ENCODE measurements around the gene RAB20.

RAB20 gene

DNA sequence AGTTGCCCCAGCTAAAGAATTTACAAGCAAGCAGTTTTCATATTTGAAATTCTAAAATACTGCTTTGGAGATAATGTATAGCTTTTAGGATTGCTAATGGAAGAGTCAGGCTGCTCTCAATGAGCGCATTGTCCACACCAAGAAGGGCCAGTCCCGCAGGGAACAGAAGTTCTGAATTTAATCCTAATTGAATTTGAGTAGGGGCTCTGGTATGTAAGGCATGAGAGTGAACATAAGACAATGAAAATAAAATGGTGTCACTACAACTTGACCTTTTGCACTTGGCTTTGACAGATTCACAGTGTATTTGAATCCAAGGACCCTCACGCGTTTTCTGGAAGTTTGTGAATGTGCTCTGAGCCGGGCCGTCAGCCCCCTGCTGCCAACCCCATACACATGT, 32.6 kb downstream of the RAB20 start:
- no peak for DNase-seq (ENCODE audit: low read depth)

DNA sequence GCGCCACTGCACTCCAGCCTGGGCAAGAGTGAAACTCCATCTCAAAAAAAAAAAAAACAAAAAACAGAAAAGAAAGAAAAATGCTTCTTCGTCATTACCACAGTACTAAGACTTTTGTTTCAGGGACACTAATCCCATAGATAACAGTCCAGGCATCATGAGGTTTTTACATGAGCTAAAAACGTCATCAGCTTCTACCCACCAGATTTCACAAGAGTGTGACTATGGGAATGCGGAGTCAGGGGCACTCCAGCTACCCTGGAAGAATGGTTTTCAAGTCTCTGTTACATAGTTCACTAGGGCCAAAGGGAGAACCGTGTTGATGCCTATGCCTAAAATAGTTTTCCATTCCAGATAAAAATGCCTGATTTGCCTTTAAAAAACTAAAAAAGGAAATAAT, 33.2 kb downstream of the RAB20 start:
- DNase-seq (ENCODE audit: low read depth), result no peak

DNA sequence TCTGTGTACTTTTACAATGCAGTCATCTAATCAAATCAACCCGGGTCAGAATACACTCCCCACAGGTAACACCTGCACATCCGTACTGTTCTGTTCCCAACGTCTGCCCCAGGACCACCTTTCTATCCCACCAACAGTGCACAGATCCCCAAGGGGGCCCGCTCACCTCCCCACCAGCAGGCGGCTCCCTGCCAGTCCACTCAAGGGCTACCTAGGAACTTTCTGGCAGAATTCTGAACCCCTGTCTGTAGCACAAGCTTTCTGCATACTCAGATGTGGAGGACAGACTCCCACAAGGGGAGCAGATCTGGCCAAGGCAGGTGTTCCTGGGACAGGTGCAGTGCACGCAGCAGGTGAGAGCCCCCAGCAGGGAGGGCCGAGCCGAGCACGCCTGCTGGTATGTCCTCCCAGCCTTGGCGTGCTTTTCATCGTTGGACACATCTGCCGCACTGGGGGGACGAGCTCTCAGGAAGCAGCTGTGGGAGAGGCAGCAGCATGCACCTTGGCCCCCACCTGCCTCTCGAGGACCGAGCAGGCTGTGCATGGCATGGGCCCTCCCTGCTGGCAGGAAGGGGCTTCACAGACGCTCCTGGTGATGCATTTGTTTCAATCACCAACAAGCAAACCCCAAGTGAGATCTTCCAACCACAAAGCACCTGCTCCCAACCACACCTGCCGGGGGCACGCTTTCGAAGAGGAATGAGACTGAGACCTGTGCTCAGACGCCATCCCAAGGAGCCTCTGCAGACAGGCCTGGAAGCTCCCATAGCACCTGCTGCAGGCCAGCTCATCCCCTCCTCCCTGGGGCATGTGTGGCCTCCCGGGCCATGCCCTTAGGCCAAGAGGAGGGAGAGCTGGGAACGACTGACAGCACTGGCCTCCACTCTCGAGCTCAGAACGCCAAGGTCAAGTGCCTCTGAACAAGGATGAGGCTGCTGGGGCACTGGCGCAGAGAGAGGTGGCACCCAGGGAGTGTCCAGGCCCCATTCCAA, 35.9 kb downstream of the RAB20 start:
- no peak for DNase-seq (ENCODE audit: low read depth)

DNA sequence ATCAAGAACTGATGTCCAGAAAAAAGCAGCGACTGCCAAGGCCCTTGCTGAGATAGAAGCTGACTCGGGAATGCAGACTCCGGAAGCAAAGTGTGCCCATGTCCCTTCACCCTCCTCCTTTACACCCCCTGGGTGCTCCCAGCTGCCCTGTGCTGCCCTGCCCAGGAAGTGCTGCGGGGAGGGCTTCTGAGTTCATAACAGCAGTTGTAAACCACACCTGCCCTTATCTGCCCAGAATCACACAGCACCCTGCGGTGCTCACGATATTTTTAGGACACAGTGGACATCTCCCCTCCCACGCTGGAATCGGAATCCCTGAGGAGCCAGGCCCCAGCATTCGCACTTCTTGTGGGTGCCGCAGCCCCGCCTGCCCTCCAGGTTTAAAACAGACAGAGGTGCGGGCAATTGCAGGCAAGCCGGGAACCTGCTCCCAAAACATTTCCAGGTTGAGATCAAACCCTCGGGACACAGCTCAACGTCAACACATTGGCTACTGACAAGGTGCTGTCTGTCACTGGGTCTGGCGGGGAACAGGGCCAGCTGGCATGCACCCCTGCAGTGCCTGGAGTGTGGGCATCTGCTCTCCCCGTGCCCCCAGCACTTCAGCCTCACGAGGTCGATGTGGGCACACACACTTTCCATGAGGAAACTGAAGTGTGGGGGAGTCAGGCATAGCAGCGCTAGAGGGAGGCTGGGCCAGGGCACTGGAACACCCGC, 36.8 kb downstream of the RAB20 start:
- no peak for DNase-seq (ENCODE audit: low read depth)

DNA sequence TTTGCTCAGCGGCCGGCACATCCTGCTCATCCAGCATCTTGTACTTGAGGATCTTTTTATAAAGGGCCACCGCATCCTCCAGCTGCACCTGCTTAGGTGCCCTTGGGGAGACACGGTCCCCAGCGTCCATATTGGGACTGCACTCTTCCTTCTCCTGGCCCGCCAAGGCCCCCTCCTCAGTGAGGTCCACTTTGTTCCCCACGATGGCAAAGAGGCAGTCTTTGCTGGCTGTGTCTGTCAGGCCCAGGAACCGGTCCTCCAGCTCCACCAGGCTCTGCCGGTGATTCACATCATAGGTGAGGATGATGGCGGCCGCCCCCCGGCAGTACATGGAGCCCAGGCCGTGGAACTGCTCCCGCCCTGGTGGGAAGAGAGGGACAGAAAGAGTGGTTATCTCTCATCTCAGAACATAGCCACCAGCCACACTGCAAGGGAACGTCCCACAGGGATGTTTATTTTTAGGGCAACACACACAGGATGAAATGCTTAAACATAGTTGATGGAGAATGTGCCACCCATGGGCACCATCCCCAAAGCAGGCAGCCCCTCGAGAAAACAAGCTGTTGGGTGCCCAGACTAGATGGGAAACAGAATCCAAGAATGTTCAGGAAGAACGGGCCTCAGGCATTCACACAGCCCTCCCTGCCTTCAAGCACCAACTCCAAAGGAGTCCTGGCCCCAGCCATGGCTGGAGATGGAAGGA, 37.5 kb downstream of the RAB20 start:
- DNase-seq (ENCODE audit: low read depth), result no peak

DNA sequence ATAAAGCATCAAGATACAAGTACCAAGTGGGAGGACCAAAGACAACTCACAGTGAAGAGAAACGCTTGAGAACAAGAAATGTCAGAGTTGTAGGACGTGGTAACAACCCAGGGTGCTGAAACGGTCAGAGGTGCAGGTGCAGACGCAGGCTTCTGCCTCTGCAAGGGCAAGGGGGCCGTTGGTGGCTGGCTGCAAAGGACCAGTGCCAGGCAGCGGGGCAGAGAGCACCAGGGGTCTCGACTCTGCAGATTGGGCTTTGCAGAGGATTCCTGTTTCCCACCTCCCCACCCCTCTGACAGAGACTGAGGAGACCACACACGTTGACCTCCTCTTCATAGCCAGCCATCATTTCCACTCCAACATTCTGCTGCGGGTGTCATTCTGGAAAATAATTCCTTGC, 38.3 kb downstream of the RAB20 start:
- DNase-seq (ENCODE audit: low read depth), result no peak

DNA sequence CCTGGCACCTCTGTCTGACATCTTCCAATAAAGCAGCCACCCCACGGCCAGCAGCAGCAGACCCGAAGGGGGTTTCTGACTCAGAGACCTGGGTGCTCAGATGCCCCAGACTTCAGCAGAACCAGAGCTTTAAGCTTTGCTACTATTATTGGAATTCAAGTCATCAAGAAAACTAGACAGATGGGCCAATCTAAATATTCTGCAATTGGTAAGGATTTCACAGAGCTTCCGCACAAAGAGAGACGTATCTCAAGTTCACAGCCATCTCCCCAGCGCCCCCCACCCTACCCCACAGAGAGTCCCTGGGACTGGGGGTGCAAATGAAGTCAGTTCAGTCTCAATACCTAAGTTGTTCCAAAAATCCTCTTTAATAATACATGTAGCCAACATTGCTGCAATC, 38.8 kb downstream of the RAB20 start:
- DNase-seq (ENCODE audit: low read depth), result no peak

DNA sequence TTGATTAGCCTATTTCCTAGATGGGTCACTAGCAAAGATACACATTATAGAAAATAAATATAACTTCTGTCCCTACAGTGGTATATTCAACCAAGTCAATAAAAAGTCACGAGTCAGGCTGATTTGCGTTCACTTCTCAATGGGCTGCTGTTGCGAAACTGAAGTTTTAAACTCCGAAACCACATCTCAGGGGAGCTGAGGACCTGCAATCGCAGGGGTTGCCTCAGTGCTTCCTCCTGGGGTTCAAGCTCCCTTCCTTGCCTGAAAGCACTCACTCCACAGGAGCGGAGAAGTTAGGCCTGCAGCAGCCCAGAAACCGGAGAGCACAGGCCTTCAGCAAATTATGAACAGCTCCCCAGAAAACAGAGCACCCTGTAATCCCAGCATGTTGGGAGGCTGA, 39.6 kb downstream of the RAB20 start:
- DNase-seq (ENCODE audit: low read depth), result no peak

DNA sequence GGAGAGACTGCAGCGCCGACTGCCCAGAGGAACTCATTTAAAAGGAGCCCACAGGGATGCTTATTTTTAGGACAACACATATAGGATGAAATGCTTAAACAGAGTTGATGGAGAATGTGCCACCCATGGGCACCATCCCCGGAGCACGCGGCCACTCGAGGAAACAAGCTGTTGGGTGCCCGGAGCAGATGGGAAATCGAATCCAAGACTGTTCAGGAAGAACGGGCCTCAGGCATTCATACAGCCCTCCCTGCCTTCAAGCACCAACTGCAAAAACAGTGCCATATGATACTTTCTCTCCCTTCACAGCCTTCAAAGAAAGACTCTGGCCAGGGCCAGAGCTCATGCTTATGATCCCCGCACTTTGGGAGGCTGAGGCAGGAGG, 40.2 kb downstream of the RAB20 start:
- no peak for DNase-seq (ENCODE audit: low read depth)

DNA sequence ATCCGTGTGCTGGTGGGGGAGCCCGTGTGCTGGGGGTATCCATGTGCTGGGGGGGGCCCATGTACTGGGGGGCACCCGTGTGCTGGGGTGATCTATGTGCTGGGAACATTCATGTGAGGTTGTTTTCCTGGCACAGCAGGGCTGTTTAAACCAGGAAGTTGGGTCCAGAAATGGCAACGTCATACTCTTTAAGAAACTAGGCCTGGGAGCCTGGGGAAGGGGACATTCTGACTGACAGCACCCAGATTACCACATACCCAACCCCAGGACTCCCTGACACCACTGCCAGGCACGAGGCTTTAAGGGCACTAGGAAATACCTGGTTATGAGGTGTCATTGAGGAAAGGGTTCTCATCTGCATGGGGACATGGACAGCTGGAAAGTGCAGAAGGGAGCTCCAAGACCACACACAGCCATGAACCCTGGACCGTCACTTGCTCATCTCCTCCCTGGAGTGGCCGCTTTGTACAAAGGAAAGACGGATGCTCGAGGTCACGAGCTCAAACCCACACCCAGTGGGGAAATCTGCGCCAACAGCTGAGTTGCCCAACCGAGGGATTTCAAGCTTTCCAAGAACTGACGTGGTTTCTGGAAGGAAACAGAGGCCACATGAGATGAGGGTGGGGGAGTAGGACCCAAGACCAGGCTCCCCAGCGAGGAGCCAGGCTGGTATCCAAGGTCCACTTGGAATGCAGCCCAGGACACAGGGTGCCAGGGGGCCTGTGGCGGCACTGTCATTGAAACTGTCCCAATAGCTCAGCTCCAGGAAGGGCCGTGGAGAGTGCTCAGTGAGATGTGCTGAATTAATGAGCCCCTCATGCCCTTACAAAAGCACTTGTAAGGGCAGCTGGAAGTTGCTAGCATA, 40.9 kb downstream of the RAB20 start:
- DNase-seq (ENCODE audit: low read depth), result peak; percentile 66

DNA sequence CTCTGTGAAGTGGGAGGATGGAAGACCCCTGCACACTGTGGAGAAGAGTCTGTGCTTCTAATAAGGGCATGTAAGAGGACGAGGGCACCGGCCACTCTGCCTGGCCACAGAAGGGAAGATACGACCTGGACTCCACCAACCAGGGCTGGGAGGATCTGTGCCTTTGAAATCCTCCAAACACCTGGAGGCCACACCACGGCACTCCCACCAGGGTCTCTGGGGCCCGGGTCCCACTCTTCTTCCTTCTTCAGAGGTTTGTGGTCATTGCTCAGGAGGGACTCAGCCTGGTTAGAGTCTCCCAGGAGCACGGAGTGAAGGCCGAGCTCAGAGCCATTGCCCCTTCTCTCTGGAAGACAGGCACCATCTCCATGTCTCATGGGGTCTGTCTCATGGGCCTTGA, 42.0 kb downstream of the RAB20 start:
- DNase-seq (ENCODE audit: low read depth), result no peak

DNA sequence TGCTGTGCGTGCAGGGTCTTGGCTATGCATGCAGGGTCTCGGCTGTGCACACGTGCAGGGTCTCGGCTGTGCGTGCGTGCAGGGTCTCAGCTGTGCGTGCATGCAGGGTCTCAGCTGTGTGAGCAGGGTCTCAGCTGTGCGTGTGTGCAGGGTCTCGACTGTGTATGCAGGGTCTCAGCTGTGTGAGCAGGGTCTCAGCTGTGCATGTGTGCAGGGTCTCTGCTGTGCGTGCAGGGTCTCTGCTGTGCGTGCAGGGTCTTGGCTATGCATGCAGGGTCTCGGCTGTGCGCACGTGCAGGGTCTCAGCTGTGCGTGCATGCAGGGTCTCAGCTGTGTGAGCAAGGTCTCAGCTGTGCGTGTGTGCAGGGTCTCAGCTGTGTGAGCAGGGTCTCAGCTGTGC, 42.5 kb downstream of the RAB20 start:
- no peak for DNase-seq (ENCODE audit: low read depth)

DNA sequence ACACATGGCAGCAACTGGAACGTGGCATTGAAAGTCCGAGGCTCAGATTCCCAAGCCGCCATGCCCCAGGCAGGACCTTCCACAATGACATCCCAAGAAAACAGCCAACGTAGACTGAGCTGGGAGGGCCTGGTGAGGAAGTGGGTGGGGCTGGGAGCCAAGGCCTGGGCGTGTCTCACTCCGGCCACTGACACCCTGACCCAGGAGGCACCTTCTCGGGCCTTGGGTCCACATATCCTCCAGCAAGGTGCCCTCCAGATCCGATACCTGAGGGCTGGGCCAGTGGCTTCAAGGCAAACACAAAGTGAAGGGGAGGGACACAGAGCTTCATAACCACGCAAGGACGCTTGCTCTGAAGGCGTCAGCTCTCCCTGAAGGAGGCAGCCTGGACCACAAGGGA, 43.0 kb downstream of the RAB20 start:
- no peak for DNase-seq (ENCODE audit: low read depth)

DNA sequence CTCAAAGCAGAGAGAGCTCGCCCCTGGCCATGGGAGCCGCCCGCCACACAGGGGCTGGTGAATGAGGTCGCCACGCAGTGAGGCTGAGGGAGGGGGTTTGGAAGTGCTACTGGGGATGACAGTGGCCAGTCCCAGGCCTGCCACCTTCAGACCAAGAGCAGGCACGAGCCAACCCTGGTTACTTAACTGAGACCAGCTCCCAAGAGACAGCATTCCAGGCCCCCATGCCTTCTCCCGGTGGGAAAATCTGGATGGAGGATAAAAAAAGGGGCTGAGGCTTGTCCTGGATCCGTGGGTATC, 43.3 kb downstream of the RAB20 start:
- DNase-seq (ENCODE audit: low read depth), result no peak

DNA sequence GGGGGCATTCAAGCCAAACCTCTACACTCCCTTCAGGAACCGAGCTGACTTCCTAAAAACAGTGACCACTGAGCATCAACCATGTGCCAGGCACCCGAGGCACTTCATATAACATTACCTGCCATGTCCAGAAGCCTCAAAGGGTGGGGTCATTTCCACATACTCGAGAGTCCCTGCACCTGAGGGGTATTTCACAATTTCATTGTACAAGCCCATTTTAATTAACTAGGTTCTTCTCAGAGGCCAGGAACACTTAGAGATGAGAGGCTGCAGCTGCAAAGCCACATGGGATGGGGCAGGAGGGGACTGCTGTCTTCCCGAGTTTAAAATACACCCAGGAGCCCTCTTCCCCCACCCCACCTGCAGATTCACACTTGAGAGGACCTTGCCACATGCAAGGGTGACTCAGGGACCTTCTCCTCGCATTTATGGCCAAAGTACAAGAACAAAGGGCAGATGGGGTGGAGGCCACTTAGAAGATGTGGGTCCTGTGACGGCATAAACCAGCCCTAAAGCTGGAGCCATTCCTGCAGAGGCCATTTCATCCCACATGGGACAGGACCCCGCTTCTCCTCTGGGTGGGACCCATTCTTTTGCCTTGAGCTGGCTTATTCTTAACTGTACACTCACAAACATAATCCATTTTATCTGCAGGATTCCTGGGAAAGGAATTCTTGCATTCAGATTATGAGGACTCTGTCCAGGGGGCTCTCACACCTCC, 43.9 kb downstream of the RAB20 start:
- no peak for DNase-seq (ENCODE audit: low read depth)

DNA sequence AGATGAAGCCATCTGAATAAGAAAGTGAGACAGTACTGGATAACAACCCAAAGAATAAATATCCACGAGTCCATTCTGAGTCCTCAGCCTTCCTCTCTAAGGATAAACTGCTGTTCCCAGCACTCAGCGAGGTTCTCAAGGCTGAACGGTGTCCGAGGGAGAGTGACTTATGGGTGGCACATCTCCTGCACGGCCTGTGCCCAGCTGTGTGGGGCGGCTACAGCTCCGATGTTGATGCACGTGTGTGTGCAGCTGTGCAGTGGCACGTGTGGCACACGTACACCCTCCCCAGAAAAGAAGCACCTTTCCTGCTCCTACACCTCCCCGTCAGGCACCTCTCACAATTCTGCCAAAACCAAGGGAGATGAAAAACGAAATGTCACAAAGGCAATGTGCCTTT, 45.0 kb downstream of the RAB20 start:
- DNase-seq (ENCODE audit: low read depth), result no peak

DNA sequence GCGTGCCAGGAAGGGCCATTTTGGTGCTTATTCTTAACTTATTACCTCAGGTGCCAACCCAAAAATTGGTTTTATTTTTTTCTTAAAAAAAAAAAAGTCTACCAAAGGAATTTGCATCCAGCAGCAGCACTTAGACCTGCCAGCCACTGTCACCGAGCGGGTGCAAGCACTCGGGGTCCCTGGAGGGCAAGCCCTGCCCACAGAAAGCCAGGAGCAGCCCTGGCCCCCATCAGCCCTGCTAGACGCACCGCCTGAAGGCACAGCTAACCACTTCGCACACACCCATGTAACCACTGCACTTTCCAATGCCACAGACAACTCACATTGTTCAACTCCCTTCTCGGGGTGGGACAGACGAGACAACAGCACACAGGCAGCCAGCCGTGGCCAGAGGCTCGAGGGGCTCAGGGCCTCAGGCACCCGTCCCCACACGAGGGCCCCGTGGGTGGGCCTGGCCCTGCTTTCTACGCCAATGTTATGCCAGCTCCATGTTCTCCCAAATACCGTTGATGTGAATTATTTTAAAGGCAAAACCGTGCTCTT, 49.3 kb downstream of the RAB20 start:
- no peak for DNase-seq (ENCODE audit: low read depth)

DNA sequence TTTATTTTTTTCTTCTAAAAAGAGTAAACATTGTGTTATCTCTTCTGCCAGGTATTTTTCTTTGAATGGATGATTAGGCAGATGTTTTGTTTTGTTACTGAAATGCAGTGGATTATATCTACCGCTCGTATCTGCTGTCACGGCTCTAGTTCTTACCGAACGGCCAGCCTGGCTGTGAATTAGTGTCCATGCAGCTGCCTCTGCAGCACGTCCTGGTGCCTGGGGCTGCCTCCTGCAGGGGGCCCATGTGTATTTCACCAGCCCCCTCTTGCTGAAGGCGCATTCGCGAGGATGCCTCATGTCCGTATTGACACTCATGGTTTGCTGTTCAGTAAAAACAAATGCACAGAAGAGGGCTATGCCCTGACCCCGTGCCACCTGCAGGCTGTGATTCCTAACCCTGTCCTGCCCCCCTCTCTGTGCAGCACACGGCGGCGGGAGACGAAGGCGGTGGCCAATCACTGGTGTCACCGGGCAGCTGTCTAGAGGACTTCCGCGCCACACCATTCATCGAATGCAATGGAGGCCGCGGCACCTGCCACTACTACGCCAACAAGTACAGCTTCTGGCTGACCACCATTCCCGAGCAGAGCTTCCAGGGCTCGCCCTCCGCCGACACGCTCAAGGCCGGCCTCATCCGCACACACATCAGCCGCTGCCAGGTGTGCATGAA, 49.9 kb downstream of the RAB20 start:
- DNase-seq (ENCODE audit: low read depth), result no peak

DNA sequence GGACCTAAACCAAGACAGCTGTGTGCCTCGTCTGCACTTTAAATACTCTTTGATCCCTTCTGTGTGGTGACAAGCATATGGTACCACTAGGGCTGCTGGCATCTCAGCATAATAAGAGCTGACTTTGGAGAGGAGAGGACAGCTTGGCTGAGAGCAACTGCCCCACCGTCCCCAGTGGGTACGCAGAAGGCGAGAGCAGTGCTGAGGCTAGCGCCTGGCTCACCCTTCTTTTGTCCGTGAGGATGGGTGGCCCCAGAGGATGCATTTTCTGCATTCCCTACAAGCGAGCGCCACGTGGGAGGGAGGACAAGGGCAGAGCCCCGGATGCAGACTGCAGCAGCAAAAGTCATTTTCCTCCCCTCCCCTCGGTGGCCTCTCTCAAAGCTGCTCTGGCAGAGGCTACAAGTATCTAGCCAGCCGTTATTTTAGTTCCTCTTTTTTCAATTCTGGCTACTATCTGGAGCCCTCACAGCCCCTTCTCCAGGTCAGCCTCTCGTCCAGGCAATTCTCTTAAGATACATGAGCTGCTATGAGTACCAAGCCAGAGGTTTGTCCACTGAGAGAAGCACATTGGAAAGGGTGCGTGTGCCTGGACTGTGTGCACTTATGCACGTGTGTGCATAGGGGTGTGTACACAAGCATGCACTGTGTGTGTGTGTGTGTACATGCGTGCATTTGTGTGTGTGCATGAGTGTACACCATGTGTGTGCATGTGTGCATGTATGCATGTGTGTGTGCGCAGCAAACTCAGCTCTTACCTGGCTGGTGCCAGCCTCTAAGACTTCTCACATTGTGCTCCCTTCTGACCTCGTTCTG, 51.3 kb downstream of the RAB20 start:
- no peak for DNase-seq (ENCODE audit: low read depth)

DNA sequence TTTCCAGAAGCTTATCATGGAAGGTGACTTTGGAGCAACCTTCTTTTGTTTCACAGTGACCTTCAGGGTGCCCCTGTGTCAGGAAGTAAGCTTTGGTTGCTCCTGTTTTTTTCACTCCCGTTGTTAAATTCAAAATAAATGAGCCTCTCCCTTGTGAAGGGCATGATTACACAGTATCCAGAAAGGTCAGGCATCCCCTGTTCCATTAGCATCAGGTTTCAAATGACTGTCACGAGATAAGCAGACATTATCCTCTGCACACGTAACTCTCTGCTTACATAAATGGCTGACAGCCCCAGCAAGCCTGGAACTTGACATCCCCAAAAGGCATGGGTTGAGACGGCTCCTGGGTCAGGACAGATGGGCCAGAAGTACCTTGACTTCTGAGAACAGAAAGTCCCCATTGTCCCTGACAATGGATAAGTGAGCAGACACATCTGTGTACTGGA, 52.0 kb downstream of the RAB20 start:
- no peak for DNase-seq (ENCODE audit: low read depth)

All from GM04504 (cell line).